ENCODE results near the gene ADAMTS4.

ADAMTS4 gene

GRCh38 chr1:161159913-161160243, 39.0 kb downstream of the ADAMTS4 start:
- no peak for DNase-seq (ENCODE audit: low read depth, low spot score)
- H3K27ac ChIP-seq: no peak overlapping the region

- H3K27ac ChIP-seq: peak within 1 kb of the TSS; percentile 48
- no peak for DNase-seq (ENCODE audit: low read depth, low spot score)
Measured at GRCh38 chr1:161159087-161159912, 39.6 kb downstream of the ADAMTS4 start, which contains the start of gene USP21. Gene USP21, plus strand, starts transcription at chr1:161159500. Its CDS starts 1,141 bp downstream, at chr1:161160641.

GRCh38 chr1:161158316-161159010, 40.4 kb downstream of the ADAMTS4 start:
- DNase-seq (ENCODE audit: low read depth, low spot score): no peak
- H3K27ac ChIP-seq: peak overlapping the region; percentile 48

GRCh38 chr1:161157867-161158266, 41.0 kb downstream of the ADAMTS4 start:
- peak overlapping the region; percentile 48 for H3K27ac ChIP-seq
- no peak for DNase-seq (ENCODE audit: low read depth, low spot score)

- peak; percentile 69 for DNase-seq (ENCODE audit: low read depth, low spot score)
- peak within 1 kb of the TSS; percentile 96 for H3K27ac ChIP-seq
Measured at GRCh38 chr1:161153682-161154337, 45.0 kb downstream of the ADAMTS4 start, which contains the start of gene UFC1. Gene UFC1, plus strand, starts transcription at chr1:161153978. Its CDS starts 20 bp downstream, at chr1:161153998.

GRCh38 chr1:161153176-161153575, 45.7 kb downstream of the ADAMTS4 start:
- DNase-seq (ENCODE audit: low read depth, low spot score): no peak
- peak overlapping the region; percentile 96 for H3K27ac ChIP-seq

- H3K27ac ChIP-seq: no peak overlapping the region
Measured at GRCh38 chr1:161145832-161146231, 53.0 kb downstream of the ADAMTS4 start.

GRCh38 chr1:161140755-161141400, 58.0 kb downstream of the ADAMTS4 start:
- no peak for DNase-seq (ENCODE audit: low read depth, low spot score)
- no peak overlapping the region for H3K27ac ChIP-seq

More at GRCh38 chr1:161145832-161146231, 53.0 kb downstream of the ADAMTS4 start:
- DNase-seq (ENCODE audit: low read depth, low spot score): no peak

- no peak for DNase-seq (ENCODE audit: low read depth, low spot score)
Measured at GRCh38 chr1:161139766-161140165, 59.1 kb downstream of the ADAMTS4 start.

GRCh38 chr1:161138431-161138830, 60.4 kb downstream of the ADAMTS4 start:
- no peak overlapping the region for H3K27ac ChIP-seq
- no peak for DNase-seq (ENCODE audit: low read depth, low spot score)

More at GRCh38 chr1:161139766-161140165, 59.1 kb downstream of the ADAMTS4 start:
- H3K27ac ChIP-seq: no peak overlapping the region

GRCh38 chr1:161137881-161138280, 61.0 kb downstream of the ADAMTS4 start:
- DNase-seq (ENCODE audit: low read depth, low spot score): no peak
- H3K27ac ChIP-seq: no peak overlapping the region

Measured in epithelial cell of prostate (primary cell).